Measurements from ENCODE around the gene A1BG. TPM values are rescaled to one million over a fixed set of nuclear protein-coding genes. Genes with fewer than 3 reads are reported as not detected.
A peak's percentile ranks its signal among the peaks of the same experiment; 100 is the strongest.

Gene A1BG
- total and polyA plus RNA-seq, 4 donors: 521 to 2,157 (median 1,029) TPM

GRCh38 chr19:58387338-58388174, 34.3 kb upstream of the A1BG start:
- Histone ChIP-seq H3K9me3 (ENCODE audit: control insufficient read depth in 4 of 4, low read length in 3 of 4) (no peaks in the 10 kb centered on the region), H3K4me1 (ENCODE audit: control insufficient read depth in 4 of 4, insufficient read depth in 4 of 4, low read length in 3 of 4) (peaks cover 12 to 26% (median 20%) of the 10 kb centered on the region in 4 donors), H3K36me3 (ENCODE audit: control insufficient read depth in 4 of 4, insufficient read depth in 3 of 4, low read depth in 1 of 4, low read length in 3 of 4) (peaks cover 4 to 25% (median 14%) of the 10 kb centered on the region in 4 donors), H3K27me3 (ENCODE audit: control insufficient read depth in 4 of 4, insufficient read depth in 4 of 4, low read length in 3 of 4) (no peaks in the 10 kb centered on the region), H3K9ac (ENCODE audit: low read depth in 1 of 2, low read length in 2 of 2) (peak overlapping the region; percentile 69 to 97), H3K27ac (ENCODE audit: low read depth in 1 of 2, low read length in 2 of 2) (peak overlapping the region; percentile 42 to 99), H3K4me3 (ENCODE audit: low read depth in 1 of 3, low read length in 3 of 3) (peak overlapping the region; percentile 72 to 99 (median 91))
- no peak for DNase-seq (ENCODE audit: low spot score)
- WGBS: 8% methylated on average over 39 of the region's 39 CpGs
- TF ChIP-seq ATF3 (IDR thresholded peaks at IDR 0.05) (no peak), REST (IDR thresholded peaks at IDR 0.05) (no peak), YY1 (IDR thresholded peaks at IDR 0.05) (no peak), RXRA (IDR thresholded peaks at IDR 0.05) (no peak), GABPA (IDR thresholded peaks at IDR 0.05 in 1 of 2, conservative IDR thresholded peaks at IDR 0.05 in 1 of 2) (peak in 1 of 2 donors; percentile 3), TAF1 (conservative IDR thresholded peaks at IDR 0.05) (peak; percentile 53), MAX (IDR thresholded peaks at IDR 0.05) (no peak), SP1 (IDR thresholded peaks at IDR 0.05) (no peak), NR2F2 (IDR thresholded peaks at IDR 0.05) (no peak), FOXA1 (IDR thresholded peaks at IDR 0.05) (no peak), JUND (IDR thresholded peaks at IDR 0.05) (no peak), HNF4G (IDR thresholded peaks at IDR 0.05) (no peak)

GRCh38 chr19:58386576-58387337, 33.5 kb upstream of the A1BG start, which contains the start of gene RPS5:
Gene RPS5, plus strand, starts transcription at chr19:58387269. Its CDS starts 869 bp downstream, at chr19:58388138.
- under 1% methylated on average over 64 of the region's 64 CpGs for WGBS
- H3K4me1 ChIP-seq (ENCODE audit: control insufficient read depth in 4 of 4, insufficient read depth in 4 of 4, low read length in 3 of 4): peaks cover 13 to 30% (median 24%) of the 10 kb centered on the region in 4 donors
- H3K27ac ChIP-seq (ENCODE audit: low read depth in 1 of 2, low read length in 2 of 2): peak within 1 kb of the TSS; percentile 99
- TF ChIP-seq CTCF (IDR thresholded peaks at IDR 0.05; ENCODE audit: low read depth, low read length, missing input control): no peak
- no peak for TF ChIP-seq JUND (IDR thresholded peaks at IDR 0.05)
- peak; percentile 83 to 96 for TF ChIP-seq GABPA (IDR thresholded peaks at IDR 0.05 in 1 of 2, conservative IDR thresholded peaks at IDR 0.05 in 1 of 2)
- no peak for TF ChIP-seq ZBTB33 (IDR thresholded peaks at IDR 0.05)
- peak; percentile 72 for TF ChIP-seq SP1 (IDR thresholded peaks at IDR 0.05)
- TF ChIP-seq NR2F2 (IDR thresholded peaks at IDR 0.05): peak; percentile 95
- peak; percentile 84 for TF ChIP-seq YY1 (IDR thresholded peaks at IDR 0.05)
- TF ChIP-seq TAF1 (conservative IDR thresholded peaks at IDR 0.05): peak; percentile 99
- no peak for TF ChIP-seq FOXA1 (IDR thresholded peaks at IDR 0.05)
- TF ChIP-seq RXRA (IDR thresholded peaks at IDR 0.05): peak; percentile 44 to 86
- peak in 1 of 2 donors; percentile 45 for TF ChIP-seq RAD21 (IDR thresholded peaks at IDR 0.05)
- peak in 1 of 2 donors; percentile 14 for TF ChIP-seq HNF4A (conservative IDR thresholded peaks at IDR 0.05)
- TF ChIP-seq ATF3 (IDR thresholded peaks at IDR 0.05): no peak
- TF ChIP-seq HNF4G (IDR thresholded peaks at IDR 0.05): no peak

More at GRCh38 chr19:58386576-58387337, 33.5 kb upstream of the A1BG start, which contains the start of gene RPS5:
- H3K9ac ChIP-seq (ENCODE audit: low read depth in 1 of 2, low read length in 2 of 2): peak within 1 kb of the TSS; percentile 95 to 97
- peaks cover 4 to 20% (median 13%) of the 10 kb centered on the region in 4 donors for H3K36me3 ChIP-seq (ENCODE audit: control insufficient read depth in 4 of 4, insufficient read depth in 3 of 4, low read depth in 1 of 4, low read length in 3 of 4)
- DNase-seq (ENCODE audit: low spot score): peak; percentile 92
- peak within 1 kb of the TSS; percentile 72 to 99 (median 91) for H3K4me3 ChIP-seq (ENCODE audit: low read depth in 1 of 3, low read length in 3 of 3)
- no peaks in the 10 kb centered on the region for H3K9me3 ChIP-seq (ENCODE audit: control insufficient read depth in 4 of 4, low read length in 3 of 4)
- H3K27me3 ChIP-seq (ENCODE audit: control insufficient read depth in 4 of 4, insufficient read depth in 4 of 4, low read length in 3 of 4): no peaks in the 10 kb centered on the region

All from liver (tissue), 9 donors.